PFSK-1 (cell line): ENCODE measurements around the gene BICD1.

Experiments
- POLR2AphosphoS5 ChIP-seq: IDR thresholded peaks from 2 replicates; pipeline ENCODE4 v1.6.1; 2012; ENCODE audit warnings: low read depth, mild to moderate bottlenecking, control low read depth, low read length, moderate library complexity
- REST ChIP-seq, 2 experiments: IDR thresholded peaks; 2 replicates each; pipeline versions ENCODE4 v1.6.1 to v1.8.0; 2011 to 2012; ENCODE audit warnings: low read depth in 2 of 2, low read length in 2 of 2, control low read depth in 1 of 2, inconsistent platforms in 1 of 2, mild to moderate bottlenecking in 1 of 2, moderate library complexity in 1 of 2; ENCODE audit not compliant: insufficient read depth in 1 of 2
- SIN3A ChIP-seq: IDR thresholded peaks from 2 replicates; pipeline ENCODE4 v1.6.1; 2012; ENCODE audit warnings: mild to moderate bottlenecking, low read length, moderate library complexity, borderline replicate concordance; ENCODE audit not compliant: insufficient read depth
- TAF1 ChIP-seq: IDR thresholded peaks from 2 replicates; pipeline ENCODE4 v1.6.1; 2012; ENCODE audit warnings: low read length, control low read depth, borderline replicate concordance; ENCODE audit not compliant: insufficient read depth

- TF ChIP-seq REST (IDR thresholded peaks at IDR 0.05; ENCODE audit: insufficient read depth in 1 of 2, low read depth in 2 of 2, low read length in 2 of 2) (no peak), POLR2AphosphoS5 (no peak), TAF1 (no peak), SIN3A (no peak)
Observed at GRCh38 chr12:32431025-32431424, 324.4 kb downstream of the BICD1 start.
